ENCODE results near the gene VEGFA.

- TF ChIP-seq CTCF (conservative IDR thresholded peaks at IDR 0.05 in 1 of 2, IDR thresholded peaks at IDR 0.05 in 1 of 2; ENCODE audit: extremely low read depth in 1 of 2, insufficient read depth in 1 of 2, low read depth in 1 of 2, low read length in 2 of 2) (no peak), EZH2 (IDR thresholded peaks at IDR 0.05; ENCODE audit: borderline replicate concordance, low read length) (no peak)
Observed at GRCh38 chr6:43805699-43806042, 35.7 kb downstream of the VEGFA start.
